Neuronal stem cell (in vitro differentiated cells): ENCODE data around the gene USP33.
"Not testable (repeated sequence)": the region's sequence is repeated elsewhere in the genome, so short reads cannot be mapped to it uniquely, and the experiment has no call there.

Experiments used
- DNase-seq: peaks from one replicate; pipeline ENCODE4 v3.0.0-alpha.2; 2013; ENCODE audit warnings: low spot score
- H2AFZ ChIP-seq: one replicate; pipeline ENCODE4 v1.6.1; 2013; ENCODE audit warnings: mild to moderate bottlenecking, low read length, inconsistent platforms
- H2AK5ac ChIP-seq: 2 replicates; pipeline ENCODE4 v1.6.1; 2013; ENCODE audit warnings: low read depth, mild to moderate bottlenecking, inconsistent platforms, low read length, moderate library complexity, mixed read lengths
- H2BK120ac ChIP-seq: 2 replicates; pipeline ENCODE4 v1.6.1; 2013; ENCODE audit warnings: low read depth, mild to moderate bottlenecking, inconsistent platforms, low read length, moderate library complexity, mixed read lengths
- H2BK12ac ChIP-seq: one replicate; pipeline ENCODE4 v1.6.1; 2013; ENCODE audit warnings: low read length, inconsistent platforms
- H2BK15ac ChIP-seq: 2 replicates; pipeline ENCODE4 v1.6.1; 2013; ENCODE audit warnings: mild to moderate bottlenecking, low read length, inconsistent platforms, mixed read lengths
- H2BK5ac ChIP-seq: one replicate; pipeline ENCODE4 v1.6.1; 2013; ENCODE audit warnings: inconsistent platforms, mild to moderate bottlenecking, low read length, moderate library complexity
- H3K14ac ChIP-seq: one replicate; pipeline ENCODE4 v1.6.1; 2013; ENCODE audit warnings: low read length, inconsistent platforms
- H3K18ac ChIP-seq: 2 replicates; pipeline ENCODE4 v1.6.1; 2013; ENCODE audit warnings: low read length, inconsistent platforms
- H3K23ac ChIP-seq: 2 replicates; pipeline ENCODE4 v1.6.1; 2013; ENCODE audit warnings: low read depth, mild to moderate bottlenecking, mixed read lengths, low read length, inconsistent platforms; ENCODE audit not compliant: poor library complexity
- H3K27ac ChIP-seq: replicated peaks from 3 replicates; pipeline ENCODE4 v1.5.1; 2013; ENCODE audit warnings: low read length, inconsistent platforms
- H3K27me3 ChIP-seq, 3 experiments: 2 replicates each; pipeline ENCODE4 v1.6.1; 2013; ENCODE audit warnings: low read length in 3 of 3, mild to moderate bottlenecking in 2 of 3, inconsistent platforms in 1 of 3, low read depth in 1 of 3, mixed read lengths in 1 of 3, moderate library complexity in 1 of 3; ENCODE audit not compliant: control insufficient read depth in 3 of 3, insufficient read depth in 3 of 3
- H3K36me3 ChIP-seq, 2 donors: replicated peaks in 1 of 2; 2 replicates each; pipeline ENCODE4 v1.6.1; 2013; ENCODE audit warnings: low read length in 2 of 2; ENCODE audit not compliant: control insufficient read depth in 2 of 2, insufficient read depth in 2 of 2
- H3K4ac ChIP-seq: 2 replicates; pipeline ENCODE4 v1.6.1; 2013; ENCODE audit warnings: inconsistent platforms, mild to moderate bottlenecking, low read length, moderate library complexity
- H3K4me1 ChIP-seq, 2 donors: 1 replicate in 1 of 2; 2 replicates in 1 of 2; pipeline ENCODE4 v1.6.1; 2013; ENCODE audit warnings: low read length in 2 of 2, low read depth in 1 of 2; ENCODE audit not compliant: control insufficient read depth in 2 of 2, insufficient read depth in 1 of 2
- H3K4me2 ChIP-seq: one replicate; pipeline ENCODE4 v1.6.1; 2013; ENCODE audit warnings: mild to moderate bottlenecking, low read length, inconsistent platforms; ENCODE audit not compliant: insufficient read depth, poor library complexity, severe bottlenecking
- H3K4me3 ChIP-seq, 2 donors: 2 replicates each; pipeline ENCODE4 v1.5.1; 2013; ENCODE audit warnings: low read length in 2 of 2, mild to moderate bottlenecking in 2 of 2, inconsistent platforms in 1 of 2, moderate library complexity in 1 of 2
- H3K79me1 ChIP-seq: one replicate; pipeline ENCODE4 v1.6.1; 2013; ENCODE audit warnings: low read depth, mild to moderate bottlenecking, inconsistent platforms, low read length, moderate library complexity
- H3K9ac ChIP-seq: one replicate; pipeline ENCODE4 v1.6.1; 2013; ENCODE audit warnings: mild to moderate bottlenecking, low read depth, low read length, inconsistent platforms; ENCODE audit not compliant: poor library complexity
- H3K9me3 ChIP-seq, 2 donors: replicated peaks in 1 of 2; 2 replicates each; pipeline versions ENCODE3 to v1.6.1; 2013; ENCODE audit warnings: low read length in 2 of 2, mild to moderate bottlenecking in 2 of 2, inconsistent platforms in 1 of 2, low read depth in 1 of 2, mixed read lengths in 1 of 2, moderate library complexity in 1 of 2; ENCODE audit not compliant: control insufficient read depth in 2 of 2, insufficient read depth in 1 of 2
- H4K8ac ChIP-seq: one replicate; pipeline ENCODE4 v1.6.1; 2013; ENCODE audit warnings: low read depth, mild to moderate bottlenecking, inconsistent platforms, low read length, moderate library complexity
- H4K91ac ChIP-seq: one replicate; pipeline ENCODE4 v1.6.1; 2013; ENCODE audit warnings: low read length, low read depth, mild to moderate bottlenecking, inconsistent platforms; ENCODE audit not compliant: poor library complexity
- WGBS, 2 donors: extraction: QIAGEN DNeasy Blood & Tissue Kit; methylation state at CpG; one replicate each; pipeline ENCODE4 v1.1.7; 2013; ENCODE audit warnings: missing lambda C conversion rate in 2 of 2, mixed read lengths in 1 of 2; ENCODE audit not compliant: insufficient read length in 2 of 2, insufficient replicate concordance in 1 of 2; ENCODE audit errors: extremely low coverage in 2 of 2; 5-methylcytosine and 5-hydroxymethylcytosine counted together

USP33 gene

DNA sequence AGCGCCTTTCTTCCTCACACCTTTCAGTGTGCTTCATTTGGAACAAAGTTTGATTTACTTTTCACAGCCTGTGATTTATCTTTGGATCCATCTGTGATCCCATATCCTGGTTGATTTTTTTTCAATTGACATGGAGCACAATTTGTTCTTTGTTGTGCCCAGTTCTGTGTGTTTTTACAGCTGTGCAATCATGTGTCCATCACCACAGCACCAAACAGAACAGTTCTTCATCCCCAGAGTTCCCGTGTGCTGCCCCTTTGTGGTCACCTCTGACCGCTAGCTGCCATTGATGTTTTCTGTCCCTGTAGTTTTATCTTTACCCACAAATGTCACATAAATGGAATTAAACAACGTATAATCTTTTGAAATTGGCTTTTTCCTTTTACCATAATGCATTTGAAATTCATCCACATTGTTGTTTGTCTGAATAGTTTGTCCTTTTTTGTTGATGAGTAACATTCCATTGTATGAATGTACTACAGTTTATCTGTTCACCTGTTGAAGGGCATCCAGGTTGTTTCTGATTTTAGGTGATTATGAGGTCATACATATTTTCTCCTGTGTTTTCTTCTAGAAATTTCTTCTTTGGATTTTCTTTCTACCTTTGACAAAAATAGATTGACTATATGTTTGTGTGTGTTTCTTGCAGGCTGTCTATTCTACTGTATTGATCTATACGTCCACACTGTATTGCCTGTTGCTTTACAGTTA lies 37.2 kb upstream of the USP33 start:
- Histone ChIP-seq H2BK120ac (no peak overlapping the region), H3K4me3 (no peak overlapping the region), H4K8ac (no peak overlapping the region), H3K36me3 (peaks cover 0 to 5% of the 10 kb centered on the region in 2 donors), H3K27me3 (no peaks in the 10 kb centered on the region), H3K18ac (no peak overlapping the region), H2BK15ac (no peak overlapping the region), H3K4me2 (no peak overlapping the region), H3K4me1 (peaks cover 0 to 2% of the 10 kb centered on the region in 2 donors), H3K9me3 (no peaks in the 10 kb centered on the region), H4K91ac (no peak overlapping the region), H3K14ac (no peak overlapping the region), H2AFZ (no peak overlapping the region), H2BK12ac (no peak overlapping the region), H3K27ac (no peak overlapping the region), H3K79me1 (no peaks in the 10 kb centered on the region), H3K9ac (no peak overlapping the region), H3K23ac (no peak overlapping the region), H3K4ac (no peak overlapping the region), H2AK5ac (no peak overlapping the region), H2BK5ac (no peak overlapping the region)
- DNase-seq = no peak
- WGBS, 2 donors = no CpG with 5 or more reads among the region's 5 CpGs

DNA sequence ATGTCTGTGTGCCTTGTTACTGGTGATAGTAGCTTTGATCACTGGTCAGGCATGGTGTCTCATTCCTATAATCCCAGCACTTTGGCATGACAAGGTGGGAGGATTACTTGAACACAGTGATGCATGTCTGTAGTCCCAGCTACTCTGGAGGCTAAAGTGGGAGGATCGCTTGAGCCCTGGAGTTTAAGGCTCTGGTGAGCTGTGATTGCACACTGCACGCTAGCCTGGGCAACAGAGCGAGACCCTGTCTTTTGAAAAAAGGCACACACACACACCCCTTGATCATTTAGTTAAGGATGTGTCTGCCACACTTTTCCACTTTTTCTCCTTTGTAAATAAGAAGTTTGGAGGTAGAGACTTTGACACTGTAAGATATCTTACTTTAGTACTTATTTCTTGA lies 34.9 kb upstream of the USP33 start:
- Histone ChIP-seq H3K9ac (no peak overlapping the region), H4K8ac (no peak overlapping the region), H2BK120ac (no peak overlapping the region), H3K4ac (no peak overlapping the region), H3K4me3 (no peak overlapping the region), H3K14ac (no peak overlapping the region), H2BK15ac (no peak overlapping the region), H4K91ac (no peak overlapping the region), H3K18ac (no peak overlapping the region), H2AFZ (no peak overlapping the region), H3K36me3 (peaks cover 0 to 12% of the 10 kb centered on the region in 2 donors), H3K27me3 (no peaks in the 10 kb centered on the region), H2BK5ac (no peak overlapping the region), H3K9me3 (no peaks in the 10 kb centered on the region), H3K23ac (no peak overlapping the region), H3K4me1 (no peaks in the 10 kb centered on the region), H2BK12ac (no peak overlapping the region), H3K79me1 (no peaks in the 10 kb centered on the region), H3K4me2 (no peak overlapping the region), H2AK5ac (no peak overlapping the region), H3K27ac (no peak overlapping the region)
- WGBS, 2 donors = no CpG with 5 or more reads among the region's 3 CpGs
- DNase-seq = no peak

DNA sequence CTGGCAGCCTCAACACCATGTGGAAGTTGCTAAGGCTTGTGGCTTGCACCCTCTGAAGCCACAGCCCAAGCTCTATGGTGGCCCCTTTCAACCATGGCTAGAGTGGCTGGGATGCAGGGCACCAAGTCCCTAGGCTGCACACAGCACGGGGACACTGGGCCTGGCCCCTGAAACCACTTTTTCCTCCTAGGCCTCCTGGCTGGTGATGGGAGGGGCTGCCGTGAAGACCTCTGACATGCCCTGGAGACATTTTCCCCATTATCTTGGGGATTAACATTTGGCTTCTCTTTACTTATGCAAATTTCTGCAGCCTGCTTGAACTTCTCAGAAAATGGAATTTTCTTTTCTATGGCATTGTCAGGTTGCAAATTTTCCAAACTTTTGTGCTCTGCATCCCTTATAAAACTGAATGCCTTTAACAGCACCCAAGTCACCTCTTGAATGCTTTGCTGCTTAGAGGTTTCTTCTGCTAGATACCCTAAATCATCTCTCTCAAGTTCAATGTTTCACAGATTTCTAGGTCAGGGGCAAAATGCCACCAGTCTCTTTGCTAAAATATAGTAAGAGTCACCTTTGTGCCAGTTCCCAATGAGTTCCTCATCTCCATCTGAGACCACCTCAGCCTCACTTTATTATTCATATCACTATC lies 26.6 kb upstream of the USP33 start:
- not testable (repeated sequence) for H3K27me3 ChIP-seq, H3K27ac ChIP-seq, H3K4ac ChIP-seq, H2BK5ac ChIP-seq, H3K79me1 ChIP-seq, H2BK15ac ChIP-seq, H3K9ac ChIP-seq, DNase-seq, H2BK120ac ChIP-seq, H4K91ac ChIP-seq, H2AFZ ChIP-seq, H3K23ac ChIP-seq, H3K4me1 ChIP-seq, H3K14ac ChIP-seq, H2BK12ac ChIP-seq, H4K8ac ChIP-seq, H3K18ac ChIP-seq, H3K4me2 ChIP-seq, H3K4me3 ChIP-seq, H2AK5ac ChIP-seq
- Histone ChIP-seq H3K9me3 (peaks cover 0 to 15% of the 10 kb centered on the region in 2 donors), H3K36me3 (peaks cover 6 to 45% of the 10 kb centered on the region in 2 donors)
- no CpG with 5 or more reads among the region's 2 CpGs for WGBS, 2 donors

DNA sequence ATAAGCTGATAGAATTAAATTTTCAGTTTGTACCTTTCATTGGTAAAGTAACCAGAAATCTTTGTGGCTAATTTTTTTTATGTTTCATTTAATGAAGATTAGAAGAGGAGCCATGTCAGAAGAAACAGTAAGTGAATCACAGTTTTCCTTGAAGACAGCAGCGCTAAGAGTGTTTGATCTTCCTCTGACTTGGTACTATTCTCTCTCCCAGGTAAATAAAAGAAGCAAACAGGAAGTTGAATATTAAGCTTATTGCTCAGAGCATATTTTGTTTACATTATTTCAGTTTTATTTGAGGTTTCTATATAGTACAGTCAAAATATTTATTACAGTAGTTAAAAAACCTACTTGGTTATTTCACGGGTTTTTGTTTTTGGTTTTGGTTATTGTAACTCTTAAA lies 23.5 kb upstream of the USP33 start:
- Histone ChIP-seq H4K8ac (no peak overlapping the region), H3K36me3 (peaks cover 6 to 21% of the 10 kb centered on the region in 2 donors), H3K4ac (no peak overlapping the region), H4K91ac (no peak overlapping the region), H3K18ac (no peak overlapping the region), H3K4me1 (peaks cover 0 to 1% of the 10 kb centered on the region in 2 donors), H3K79me1 (peaks cover 1% of the 10 kb centered on the region), H2BK12ac (no peak overlapping the region), H3K4me2 (no peak overlapping the region), H2AK5ac (no peak overlapping the region), H3K4me3 (no peak overlapping the region), H2AFZ (no peak overlapping the region), H3K9ac (no peak overlapping the region), H3K27me3 (no peaks in the 10 kb centered on the region), H2BK5ac (no peak overlapping the region), H3K9me3 (peaks cover 0 to 8% of the 10 kb centered on the region in 2 donors), H3K27ac (no peak overlapping the region), H2BK15ac (no peak overlapping the region), H3K23ac (no peak overlapping the region), H2BK120ac (no peak overlapping the region), H3K14ac (no peak overlapping the region)
- DNase-seq = no peak
- no CpG with 5 or more reads among the region's 2 CpGs for WGBS, 2 donors
